LNCAP (cell line): ENCODE results near the gene FAP.

ENCODE experiments used
- CTCF ChIP-seq: fragments of 450-650 bp; IDR thresholded peaks from 2 replicates; pipeline ENCODE4 v1.5.1; 2017; ENCODE audit warnings: mild to moderate bottlenecking

The FAP gene

GRCh38 chr2:162254236-162254871, 11.1 kb upstream of the FAP start:
- TF ChIP-seq CTCF: no peak

- no peak for TF ChIP-seq CTCF
Observed at GRCh38 chr2:162253435-162253834, 10.2 kb upstream of the FAP start.

GRCh38 chr2:162252153-162252552, 8.9 kb upstream of the FAP start:
- TF ChIP-seq CTCF: no peak

- TF ChIP-seq CTCF: no peak
Observed at GRCh38 chr2:162245781-162246180, 2.5 kb upstream of the FAP start.

GRCh38 chr2:162245061-162245460, 1.8 kb upstream of the FAP start:
- TF ChIP-seq CTCF: no peak

GRCh38 chr2:162244541-162245031, 1.3 kb upstream of the FAP start:
- no peak for TF ChIP-seq CTCF

- TF ChIP-seq CTCF: no peak
Observed at GRCh38 chr2:162243715-162244114, 470 bp upstream of the FAP start.
